DOHH2 (cell line): ENCODE measurements around the gene BCAR1.

Experiments
- H3F3A ChIP-seq: fragments of 200-600 bp; sonication (generic), shearing (Covaris generic); 2 replicates; pipeline ENCODE4 v1.6.0; 2016; ENCODE audit warnings: antibody characterized with exemption, mild to moderate bottlenecking; ENCODE audit not compliant: control insufficient read depth, insufficient read depth
- H3K27ac ChIP-seq: fragments of 200-600 bp; sonication (generic); 2 replicates; pipeline ENCODE4 v1.5.1; 2014; ENCODE audit warnings: low read depth, mild to moderate bottlenecking, low read length, moderate library complexity
- H3K27me3 ChIP-seq: fragments of 200-600 bp; sonication (generic); 2 replicates; pipeline ENCODE4 v1.6.1; 2014; ENCODE audit warnings: mild to moderate bottlenecking, low read length, mixed read lengths; ENCODE audit not compliant: control insufficient read depth
- H3K36me3 ChIP-seq: fragments of 200-600 bp; sonication (generic); 2 replicates; pipeline ENCODE4 v1.6.1; 2014; ENCODE audit warnings: mild to moderate bottlenecking, low read length, moderate library complexity, mixed read lengths; ENCODE audit not compliant: control insufficient read depth
- H3K4me1 ChIP-seq: fragments of 200-600 bp; sonication (generic); 2 replicates; pipeline ENCODE4 v1.6.1; 2014; ENCODE audit warnings: mild to moderate bottlenecking, low read length, mixed read lengths; ENCODE audit not compliant: control insufficient read depth
- H3K4me2 ChIP-seq: fragments of 200-600 bp; sonication (generic); 2 replicates; pipeline ENCODE4 v1.6.0; 2014; ENCODE audit warnings: mild to moderate bottlenecking, low read length, moderate library complexity
- H3K4me3 ChIP-seq: fragments of 200-600 bp; sonication (generic); 2 replicates; pipeline ENCODE4 v1.5.1; 2014; ENCODE audit warnings: mild to moderate bottlenecking, low read length, mixed read lengths
- H3K79me2 ChIP-seq: fragments of 200-600 bp; sonication (generic); 2 replicates; pipeline ENCODE4 v1.6.1; 2014; ENCODE audit warnings: mild to moderate bottlenecking, low read length, mixed read lengths; ENCODE audit not compliant: control insufficient read depth
- H3K9me2 ChIP-seq: fragments of 200-600 bp; sonication (generic); replicated peaks from 2 replicates; pipeline ENCODE4 v1.6.1; 2014; ENCODE audit warnings: mild to moderate bottlenecking, low read length, mixed read lengths; ENCODE audit not compliant: control insufficient read depth
- H3K9me3 ChIP-seq: fragments of 200-600 bp; sonication (generic); 2 replicates; pipeline ENCODE4 v1.6.1; 2014; ENCODE audit warnings: antibody characterized with exemption, low read length, mixed read lengths; ENCODE audit not compliant: control insufficient read depth, insufficient read depth
- H4K20me1 ChIP-seq: fragments of 200-600 bp; sonication (generic); 2 replicates; pipeline ENCODE4 v1.6.0; 2014; ENCODE audit warnings: low read depth, mild to moderate bottlenecking, antibody characterized with exemption, low read length, moderate library complexity; ENCODE audit not compliant: control insufficient read depth, insufficient read depth
- CTCF ChIP-seq: fragments of 200-600 bp; sonication (generic); IDR thresholded peaks from one replicate; pipeline ENCODE4 v1.5.1; 2014; ENCODE audit warnings: antibody characterized with exemption, mild to moderate bottlenecking, low read depth, low read length; ENCODE audit not compliant: poor library complexity, severe bottlenecking
- EZH2phosphoT487 ChIP-seq: fragments of 200-600 bp; sonication (generic); IDR thresholded peaks from 2 replicates; pipeline ENCODE4 v1.6.1; 2017; ENCODE audit warnings: borderline replicate concordance, mild to moderate bottlenecking, antibody characterized with exemption, low read length, moderate library complexity, mixed read lengths

BCAR1 gene

GRCh38 chr16:75251280-75252048 is at the start of gene BCAR1:
TSS of gene BCAR1 (minus strand) at chr16:75251624. CDS start at chr16:75251482, 142 bp downstream.
- peaks cover 13% of the 10 kb centered on the region for H3K27me3 ChIP-seq
- no peaks in the 10 kb centered on the region for H3K9me2 ChIP-seq
- 0 out of 2 replicates have a peak, but pooled peaks cover 6% of the 10 kb centered on the region for H3K4me1 ChIP-seq
- H3K36me3 ChIP-seq = no peaks in the 10 kb centered on the region
- no peaks in the 10 kb centered on the region for H3K79me2 ChIP-seq
- no peaks in the 10 kb centered on the region for H3F3A ChIP-seq
- peaks cover 9% of the 10 kb centered on the region; the same call in 1 of the 2 replicates for H4K20me1 ChIP-seq
- H3K4me3 ChIP-seq = peak within 1 kb of the TSS; percentile 71
- peak within 1 kb of the TSS; percentile 64 for H3K4me2 ChIP-seq
- H3K9me3 ChIP-seq = no peaks in the 10 kb centered on the region
- TF ChIP-seq EZH2phosphoT487 = no peak
- TF ChIP-seq CTCF = no peak
- H3K27ac ChIP-seq = no peak within 1 kb of the TSS

- Histone ChIP-seq H3K36me3 (no peaks in the 10 kb centered on the region), H3K79me2 (no peaks in the 10 kb centered on the region), H3K4me3 (no peak overlapping the region), H3K9me3 (no peaks in the 10 kb centered on the region), H3K27me3 (no peaks in the 10 kb centered on the region), H3K4me1 (no peaks in the 10 kb centered on the region), H4K20me1 (no peaks in the 10 kb centered on the region), H3K4me2 (no peak overlapping the region), H3K9me2 (no peaks in the 10 kb centered on the region), H3K27ac (no peak overlapping the region), H3F3A (no peaks in the 10 kb centered on the region)
- TF ChIP-seq EZH2phosphoT487 = no peak
These were observed 46.8 kb upstream of the BCAR1 start for GRCh38 chr16:75298267-75298666.

GRCh38 chr16:75296606-75297005 is 45.2 kb upstream of the BCAR1 start:
- TF ChIP-seq EZH2phosphoT487 (no peak), CTCF (no peak)
- Histone ChIP-seq H3K36me3 (no peaks in the 10 kb centered on the region; the same call in 1 of the 2 replicates), H4K20me1 (no peaks in the 10 kb centered on the region), H3K27me3 (no peaks in the 10 kb centered on the region), H3K9me2 (no peaks in the 10 kb centered on the region), H3K4me2 (no peak overlapping the region), H3K79me2 (no peaks in the 10 kb centered on the region), H3K4me3 (no peak overlapping the region), H3F3A (no peaks in the 10 kb centered on the region), H3K9me3 (no peaks in the 10 kb centered on the region), H3K4me1 (no peaks in the 10 kb centered on the region), H3K27ac (no peak overlapping the region)

GRCh38 chr16:75294773-75295459 is 43.5 kb upstream of the BCAR1 start:
- Histone ChIP-seq H3K4me1 (no peaks in the 10 kb centered on the region), H3K36me3 (no peaks in the 10 kb centered on the region; the same call in 1 of the 2 replicates)

More at GRCh38 chr16:75294773-75295459, 43.5 kb upstream of the BCAR1 start:
- no peak for TF ChIP-seq EZH2phosphoT487
- TF ChIP-seq CTCF = no peak
- Histone ChIP-seq H3K79me2 (no peaks in the 10 kb centered on the region), H4K20me1 (no peaks in the 10 kb centered on the region), H3K4me2 (no peak overlapping the region), H3K9me2 (no peaks in the 10 kb centered on the region), H3K27me3 (no peaks in the 10 kb centered on the region), H3K9me3 (no peaks in the 10 kb centered on the region), H3F3A (no peaks in the 10 kb centered on the region), H3K27ac (no peak overlapping the region), H3K4me3 (no peak overlapping the region)
